Ecto neural progenitor cell (in vitro differentiated cells): ENCODE results near the gene KIF3B.
"Not testable (repeated sequence)": the region's sequence is repeated elsewhere in the genome, so short reads cannot be mapped to it uniquely, and the experiment has no call there.

ENCODE experiments used
- DNase-seq: peaks from one replicate; pipeline ENCODE4 v3.0.0-alpha.2; 2018; ENCODE audit warnings: low spot score

KIF3B gene

GRCh38 chr20:32277361-32278198 is at the start of gene KIF3B:
Gene KIF3B (plus strand): TSS chr20:32277651. CDS start chr20:32309778, 32,127 bp downstream.
- DNase-seq = peak; percentile 88

GRCh38 chr20:32227744-32228688 is 49.4 kb upstream of the KIF3B start:
- DNase-seq = no peak

GRCh38 chr20:32229251-32229747 is 48.2 kb upstream of the KIF3B start:
- DNase-seq = no peak

GRCh38 chr20:32230707-32231106 is 46.7 kb upstream of the KIF3B start:
- DNase-seq = no peak

- DNase-seq = no peak
Observed at GRCh38 chr20:32231245-32231644, 46.2 kb upstream of the KIF3B start.

DNA sequence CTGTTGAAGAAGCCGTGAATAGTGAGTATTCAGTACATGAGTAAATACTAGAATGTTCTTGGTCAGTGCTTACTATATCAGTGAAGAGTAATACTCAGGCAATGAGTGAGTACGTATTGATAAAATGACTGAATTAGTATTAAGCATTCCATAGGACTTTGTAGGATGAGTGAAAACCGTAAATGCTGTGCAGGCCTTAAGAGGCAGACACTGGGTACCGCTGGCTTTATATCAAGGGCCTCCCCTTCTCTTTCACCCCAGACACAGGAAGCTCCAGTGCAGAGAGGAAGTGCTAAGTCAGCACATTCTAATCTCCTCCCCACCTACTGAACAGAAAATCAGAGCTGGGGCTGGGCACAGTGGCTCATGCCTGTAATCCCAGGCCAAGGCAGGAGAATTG is 45.6 kb upstream of the KIF3B start:
- no peak for DNase-seq

DNA sequence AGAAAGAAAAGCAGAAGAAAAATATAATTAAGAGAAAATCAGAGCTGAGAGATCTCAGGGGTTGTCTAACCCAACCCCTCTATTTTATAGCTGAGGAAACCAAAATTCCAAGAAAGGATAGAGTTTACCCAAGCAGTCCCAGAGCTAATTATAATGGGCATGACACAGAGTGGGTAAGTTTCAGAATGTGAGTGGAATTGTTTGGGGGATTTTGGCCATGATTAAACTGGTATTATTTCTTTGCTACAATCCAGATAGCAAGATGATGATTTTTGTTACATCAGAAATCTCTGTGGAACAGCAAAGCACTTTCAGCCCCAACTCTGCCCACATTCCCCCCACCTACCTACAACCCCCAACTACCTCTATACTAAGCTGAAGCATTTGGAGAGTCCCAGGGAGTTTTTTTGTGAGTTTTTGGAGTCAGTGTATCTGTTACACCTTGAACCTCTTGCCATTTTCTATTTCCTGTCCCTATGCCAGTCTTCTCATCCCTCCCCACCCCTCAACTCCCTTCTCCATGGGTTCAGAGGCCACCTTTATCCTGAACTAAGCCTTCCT is 45.0 kb upstream of the KIF3B start:
- DNase-seq = no peak

DNA sequence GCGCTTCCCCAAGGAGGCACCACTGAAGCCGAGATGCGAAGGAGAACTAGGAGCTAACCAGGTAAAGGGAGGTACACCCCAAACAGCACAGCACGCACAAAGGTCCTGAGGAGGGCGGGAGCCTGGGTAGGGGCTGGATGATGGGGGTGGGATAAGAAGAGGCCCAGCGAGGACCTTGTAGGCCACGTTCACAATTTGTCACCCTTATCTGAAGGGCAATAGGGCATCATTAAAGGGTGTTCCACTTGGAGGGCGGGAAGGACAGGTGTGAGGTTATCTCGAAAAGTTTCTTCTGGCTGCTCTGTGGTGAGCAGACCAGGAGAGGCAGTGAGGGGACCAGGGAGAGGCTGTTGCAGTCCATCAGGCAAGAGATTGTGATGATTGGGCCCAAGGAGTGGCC is 44.2 kb upstream of the KIF3B start:
- DNase-seq = no peak

DNA sequence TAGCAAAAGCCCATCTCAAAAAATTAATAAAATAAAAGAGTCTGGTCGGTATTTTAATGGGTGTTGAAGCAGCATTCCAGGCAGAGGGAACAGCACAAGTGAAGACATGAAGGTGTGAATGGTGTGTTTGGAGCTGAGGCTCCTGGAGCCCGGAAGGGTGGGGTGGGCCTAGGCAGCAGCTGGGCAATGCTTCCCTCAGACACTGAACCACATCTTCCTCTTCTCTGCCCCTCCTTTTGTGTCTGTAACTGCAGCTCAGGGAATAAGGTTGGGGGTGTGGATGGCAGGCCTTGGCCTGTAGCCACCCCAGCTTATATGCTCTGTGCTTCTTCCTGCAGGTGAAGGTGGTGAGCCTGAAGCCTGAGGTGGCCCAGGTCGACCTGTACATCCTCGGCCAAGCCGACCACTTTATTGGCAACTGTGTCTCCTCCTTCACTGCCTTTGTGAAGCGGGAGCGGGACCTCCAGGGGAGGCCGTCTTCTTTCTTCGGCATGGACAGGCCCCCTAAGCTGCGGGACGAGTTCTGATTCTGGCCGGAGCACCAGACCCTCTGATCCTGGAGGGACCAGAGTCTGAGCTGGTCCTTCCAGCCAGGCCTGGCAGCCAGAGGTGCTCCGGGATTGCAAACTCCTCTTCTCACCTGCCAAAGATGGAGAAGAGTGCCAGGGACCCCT is 43.2 kb upstream of the KIF3B start:
- DNase-seq = no peak

- no peak for DNase-seq
Observed at GRCh38 chr20:32235331-32236047, 42.0 kb upstream of the KIF3B start.

DNA sequence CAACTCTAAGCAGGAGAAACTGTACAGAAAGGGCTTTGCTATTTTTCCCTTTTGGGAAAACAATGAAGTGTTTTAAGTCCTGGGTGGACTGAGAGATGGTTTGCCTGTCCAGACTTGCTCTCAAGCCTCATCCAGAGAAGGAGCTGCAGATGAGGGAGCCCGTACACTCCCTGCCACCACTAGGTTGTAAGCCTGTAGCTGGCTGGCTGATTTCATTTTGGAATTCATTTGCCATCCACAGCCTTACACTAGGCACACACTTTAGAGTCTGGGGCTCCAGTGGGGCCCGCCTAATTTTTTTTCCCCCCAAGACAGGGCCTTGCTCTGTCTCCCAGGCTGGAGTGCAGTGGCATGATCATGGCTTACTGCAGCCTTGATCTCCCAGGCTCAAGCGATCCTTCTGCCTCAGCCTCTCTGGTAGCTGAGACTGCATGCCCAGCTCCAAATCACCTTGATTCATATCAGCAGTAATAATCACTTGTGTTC is 41.4 kb upstream of the KIF3B start:
- no peak for DNase-seq

- DNase-seq = no peak
Observed at GRCh38 chr20:32236819-32237218, 40.6 kb upstream of the KIF3B start.

- no peak for DNase-seq
Observed at GRCh38 chr20:32237419-32237818, 40.0 kb upstream of the KIF3B start.

- no peak for DNase-seq
Observed at GRCh38 chr20:32238483-32239425, 38.7 kb upstream of the KIF3B start.

DNA sequence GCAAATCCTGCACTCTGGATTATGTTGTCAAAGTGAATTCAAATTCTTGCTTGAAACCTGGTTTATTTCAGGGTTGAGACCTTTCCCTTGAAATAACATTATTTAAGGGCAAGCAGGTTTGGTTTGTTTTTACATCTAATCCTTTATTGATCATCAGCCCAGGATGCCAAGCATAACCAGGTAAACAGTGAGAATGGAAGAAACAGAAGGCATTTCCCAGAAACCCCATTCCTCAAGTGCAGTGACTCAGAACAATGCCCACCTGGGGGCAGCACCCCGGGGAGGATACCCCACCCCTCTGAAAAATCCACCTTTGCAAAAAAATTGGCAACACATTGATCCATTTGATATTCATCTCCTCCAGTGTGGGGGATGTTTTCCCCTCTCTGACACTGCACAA is 37.2 kb upstream of the KIF3B start:
- DNase-seq = no peak

GRCh38 chr20:32241807-32242206 is 35.6 kb upstream of the KIF3B start:
- no peak for DNase-seq

DNA sequence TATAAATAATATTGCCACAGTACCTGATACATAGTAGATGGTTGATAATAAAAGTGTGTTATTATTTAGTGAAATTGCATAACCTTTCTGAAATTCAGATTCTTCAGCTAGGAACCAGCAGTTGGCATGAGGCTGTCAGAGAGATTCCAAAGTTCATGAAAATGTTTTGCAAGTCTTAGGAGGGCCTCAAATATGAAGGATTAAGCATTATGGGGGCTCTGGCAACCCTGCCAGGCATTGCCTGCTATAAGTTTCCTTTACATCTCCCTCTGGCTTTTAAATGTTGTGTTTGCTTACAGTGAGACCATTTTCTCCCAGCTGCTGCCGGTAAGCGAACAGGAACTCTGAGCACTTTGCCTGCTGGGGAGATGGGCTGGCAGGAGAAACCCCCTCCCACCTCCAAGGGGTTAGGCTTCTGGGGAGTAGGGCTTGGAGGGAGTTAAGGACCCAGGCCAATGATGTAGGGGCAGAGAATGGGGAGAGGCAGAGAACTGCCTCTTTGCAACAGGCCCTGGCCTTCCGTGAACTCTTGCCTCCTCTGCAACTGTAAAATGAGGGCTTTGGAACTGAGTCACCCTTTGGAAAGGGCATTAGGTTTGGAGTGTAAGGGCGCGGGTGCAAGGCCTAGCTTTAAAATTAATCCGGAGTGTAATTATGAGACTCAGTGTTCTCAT is 33.2 kb upstream of the KIF3B start:
- DNase-seq = no peak

- no peak for DNase-seq
Observed at GRCh38 chr20:32244959-32245358, 32.5 kb upstream of the KIF3B start.

DNA sequence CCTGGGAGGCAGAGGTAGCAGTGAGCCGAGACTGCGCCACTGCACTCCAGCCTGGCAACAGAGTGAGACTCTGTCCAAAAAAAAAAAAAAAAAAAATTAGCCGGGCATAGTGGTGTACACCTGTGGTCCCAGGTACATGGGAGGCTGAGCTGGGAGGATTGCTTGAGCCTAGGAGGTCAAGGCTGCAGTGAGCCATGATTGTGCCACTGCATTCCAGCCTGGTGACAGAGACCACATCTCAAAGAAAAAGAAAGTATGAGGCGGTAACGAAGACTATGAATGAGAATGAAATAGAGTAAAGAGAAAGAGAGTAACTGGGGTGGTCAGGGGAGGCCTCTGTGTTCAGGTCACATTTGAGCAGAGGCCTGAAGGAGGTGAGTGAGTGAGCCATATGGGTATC is 31.2 kb upstream of the KIF3B start:
- not testable (repeated sequence) for DNase-seq
